AG04449 (cell line): ENCODE measurements around the gene CDH15.
"Not testable (repeated sequence)": the region's sequence is repeated elsewhere in the genome, so short reads cannot be mapped to it uniquely, and the experiment has no call there.

ENCODE experiments used
- CTCF ChIA-PET: fragments of 350-600 bp; formaldehyde crosslinking; extraction: SDS; loops from one replicate; lab custom pipeline; 2021; ENCODE audit warnings: antibody characterized with exemption; lab: Yijun Ruan, JAX
- POLR2A ChIA-PET: fragments of 400-600, 350-600 bp; formaldehyde crosslinking; extraction: SDS; loops from one replicate; lab custom pipeline; 2020; ENCODE audit warnings: antibody characterized with exemption, inconsistent platforms; lab: Yijun Ruan, JAX
- DNase-seq: peaks from one replicate; pipeline ENCODE4 v3.0.0-alpha.2; 2010; ENCODE audit warnings: low read depth, low spot score
- H3K4me3 ChIP-seq: 2 replicates; pipeline ENCODE4 v1.5.1; 2011; ENCODE audit warnings: low read depth, mild to moderate bottlenecking, control low read depth, low read length
- CTCF ChIP-seq: IDR thresholded peaks from one replicate; pipeline ENCODE4 v1.5.1; 2011; ENCODE audit warnings: mild to moderate bottlenecking, moderate library complexity, low read length, control low read depth, inconsistent platforms; ENCODE audit not compliant: insufficient read depth; ENCODE audit errors: missing control alignments

Gene CDH15

GRCh38 chr16:89183975-89184676 lies 12.6 kb downstream of the CDH15 start:
- H3K4me3 ChIP-seq: no peak overlapping the region
- ChIA-PET POLR2A (no interaction called here), CTCF (interaction anchor here (3.5 kb wide), 1 partner anchor 16 kb away, joined by 17 read pairs; no protein-coding TSS in a partner anchor)
- DNase-seq: no peak
- no peak for TF ChIP-seq CTCF

GRCh38 chr16:89184677-89184932 lies 13.1 kb downstream of the CDH15 start:
- no peak for TF ChIP-seq CTCF
- H3K4me3 ChIP-seq: no peak overlapping the region
- ChIA-PET CTCF (interaction anchor here (3.5 kb wide), 1 partner anchor 17 kb away, joined by 17 read pairs; no protein-coding TSS in a partner anchor), POLR2A (interaction anchor here (0.6 to 1.0 kb wide), 2 partner anchors 8 to 383 kb away, joined by 3 read pairs; no protein-coding TSS in a partner anchor)
- no peak for DNase-seq

GRCh38 chr16:89184933-89185794 lies 13.6 kb downstream of the CDH15 start:
- DNase-seq: no peak
- ChIA-PET POLR2A (interaction anchor here (0.6 to 1.0 kb wide), 2 partner anchors 8 to 384 kb away, joined by 3 read pairs; no protein-coding TSS in a partner anchor), CTCF (interaction anchor here (3.5 kb wide), 1 partner anchor 17 kb away, joined by 17 read pairs; no protein-coding TSS in a partner anchor)
- no peak for TF ChIP-seq CTCF
- H3K4me3 ChIP-seq: no peak overlapping the region

- POLR2A ChIA-PET, DNase-seq, H3K4me3 ChIP-seq: not testable (repeated sequence)
- CTCF ChIA-PET: interaction anchor here (3.5 kb wide), 1 partner anchor 18 kb away, joined by 17 read pairs; no protein-coding TSS in a partner anchor
Observed at GRCh38 chr16:89185887-89186592, 14.5 kb downstream of the CDH15 start.

GRCh38 chr16:89186593-89187031 lies 15.1 kb downstream of the CDH15 start:
- CTCF ChIA-PET, DNase-seq, POLR2A ChIA-PET, H3K4me3 ChIP-seq: not testable (repeated sequence)

- no peak overlapping the region for H3K4me3 ChIP-seq
- POLR2A ChIA-PET: no interaction called here
- no peak for DNase-seq
- no peak for TF ChIP-seq CTCF
- CTCF ChIA-PET: no interaction called here
Observed at GRCh38 chr16:89187032-89187769, 15.7 kb downstream of the CDH15 start.
